H1 (cell line): ENCODE results near the gene CFAP91. TPM values are rescaled to one million over a fixed set of nuclear protein-coding genes. Genes with fewer than 3 reads are reported as not detected.

ENCODE experiments used
- CTCF ChIA-PET: fragments of 300-600 bp; sonication (Branson Sonifier 250); formaldehyde crosslinking; loops from one replicate; lab custom pipeline; 2021; ENCODE audit not compliant: partially characterized antibody; lab: Charles Lee
- POLR2A ChIA-PET: fragments of 300-600 bp; sonication (Branson Sonifier 250); formaldehyde crosslinking; loops from one replicate; lab custom pipeline; 2021; ENCODE audit warnings: inconsistent platforms; ENCODE audit not compliant: partially characterized antibody; lab: Charles Lee
- DNase-seq, 2 experiments: peaks; one replicate each; pipeline versions ENCODE4 v3.0.0 to v3.0.0-alpha.2; 2010 to 2022; ENCODE audit warnings: low spot score in 2 of 2, low read depth in 1 of 2, mixed read lengths in 1 of 2
- FAIRE-seq: peaks from 2 replicates; lab custom pipeline; 2011; peaks lifted over from hg19 to GRCh38; lab: Jason Lieb, UNC
- H2AFZ ChIP-seq: 2 replicates; pipeline ENCODE4 v1.8.1; 2012; ENCODE audit warnings: low read length, inconsistent platforms
- H2AK5ac ChIP-seq: 2 replicates; pipeline ENCODE4 v1.6.1; 2013; ENCODE audit warnings: low read depth, low read length
- H2BK120ac ChIP-seq: replicated peaks from 2 replicates; pipeline ENCODE3; 2013; ENCODE audit warnings: low read depth, low read length, inconsistent platforms
- H2BK12ac ChIP-seq: 2 replicates; pipeline ENCODE4 v1.6.1; 2013; ENCODE audit warnings: low read depth, low read length
- H2BK15ac ChIP-seq: 2 replicates; pipeline ENCODE4 v1.6.1; 2013; ENCODE audit warnings: low read length
- H2BK20ac ChIP-seq: 2 replicates; pipeline ENCODE4 v1.6.1; 2013; ENCODE audit warnings: low read length
- H2BK5ac ChIP-seq: 2 replicates; pipeline ENCODE4 v1.6.1; 2013; ENCODE audit warnings: low read depth, low read length
- H3K14ac ChIP-seq: 2 replicates; pipeline ENCODE4 v1.6.1; 2013; ENCODE audit warnings: inconsistent platforms; ENCODE audit not compliant: insufficient read length
- H3K18ac ChIP-seq: 2 replicates; pipeline ENCODE4 v1.6.1; 2013; ENCODE audit warnings: low read length; ENCODE audit errors: extremely low read depth
- H3K23ac ChIP-seq: 2 replicates; pipeline ENCODE4 v1.6.1; 2013; ENCODE audit warnings: inconsistent platforms; ENCODE audit not compliant: insufficient read length
- H3K23me2 ChIP-seq: 2 replicates; pipeline ENCODE4 v1.6.1; 2013; ENCODE audit warnings: low read depth, low read length
- H3K27ac ChIP-seq: 2 replicates; pipeline ENCODE4 v1.6.1; 2011; ENCODE audit warnings: low read depth, low read length, inconsistent platforms
- H3K27me3 ChIP-seq, 4 experiments: replicated peaks in 1 of 4; 1 replicate in 1 of 4; 2 replicates in 3 of 4; pipeline versions ENCODE4 v1.6.1 to v1.8.1; 2011 to 2013; ENCODE audit warnings: low read length in 3 of 4, mild to moderate bottlenecking in 3 of 4, inconsistent platforms in 2 of 4, mixed read lengths in 2 of 4, moderate library complexity in 1 of 4; ENCODE audit not compliant: control insufficient read depth in 3 of 4, insufficient read depth in 3 of 4; ENCODE audit errors: extremely low read depth in 1 of 4
- H3K36me3 ChIP-seq, 4 experiments: 2 replicates each; pipeline versions ENCODE4 v1.6.1 to v1.8.1; 2011 to 2013; ENCODE audit warnings: mild to moderate bottlenecking in 4 of 4, low read length in 3 of 4, moderate library complexity in 2 of 4, control low read depth in 1 of 4, inconsistent platforms in 1 of 4; ENCODE audit not compliant: insufficient read depth in 4 of 4, control insufficient read depth in 2 of 4
- H3K4ac ChIP-seq: replicated peaks from 2 replicates; pipeline ENCODE3; 2013; ENCODE audit warnings: low read length, low read depth, mixed read lengths, inconsistent platforms; ENCODE audit not compliant: insufficient read length
- H3K4me1 ChIP-seq, 4 experiments: replicated peaks in 1 of 4; 1 replicate in 1 of 4; 2 replicates in 3 of 4; pipeline versions ENCODE4 v1.6.1 to v1.8.1; 2011 to 2013; ENCODE audit warnings: low read length in 3 of 4, inconsistent platforms in 2 of 4, mixed read lengths in 1 of 4; ENCODE audit not compliant: insufficient read depth in 4 of 4, control insufficient read depth in 3 of 4
- H3K4me2 ChIP-seq, 2 experiments: 2 replicates each; pipeline versions ENCODE4 v1.6.1 to v1.8.1; 2011 to 2013; ENCODE audit warnings: low read depth in 2 of 2, low read length in 2 of 2, control low read depth in 1 of 2, inconsistent platforms in 1 of 2, mild to moderate bottlenecking in 1 of 2; ENCODE audit not compliant: insufficient read depth in 1 of 2
- H3K4me3 ChIP-seq, 4 experiments: fragments of 200-600, 300-600 bp in 1 of 4; sonication (generic), shearing (Covaris generic), sonication (Bioruptor Twin) in 1 of 4; 2 replicates each; pipeline versions ENCODE4 v1.5.1 to v1.8.1; 2011 to 2016; ENCODE audit warnings: low read length in 4 of 4, low read depth in 3 of 4, control low read depth in 2 of 4, inconsistent platforms in 2 of 4, mild to moderate bottlenecking in 2 of 4, mixed read lengths in 1 of 4, moderate library complexity in 1 of 4; ENCODE audit not compliant: insufficient read depth in 2 of 4; ENCODE audit errors: extremely low read depth in 1 of 4
- H3K56ac ChIP-seq: replicated peaks from 2 replicates; pipeline ENCODE3; 2013; ENCODE audit warnings: low read depth, mild to moderate bottlenecking, mixed read lengths, low read length, inconsistent platforms; ENCODE audit not compliant: insufficient read length
- H3K79me1 ChIP-seq: 2 replicates; pipeline ENCODE4 v1.6.1; 2013; ENCODE audit warnings: low read depth, low read length, control low read depth
- H3K79me2 ChIP-seq, 2 experiments: 2 replicates each; pipeline versions ENCODE4 v1.6.1 to v1.8.1; 2012 to 2013; ENCODE audit warnings: low read length in 2 of 2, mild to moderate bottlenecking in 2 of 2, inconsistent platforms in 1 of 2; ENCODE audit not compliant: insufficient read depth in 2 of 2, control insufficient read depth in 1 of 2
- H3K9ac ChIP-seq, 4 experiments: replicated peaks in 1 of 4; 1 replicate in 1 of 4; 2 replicates in 3 of 4; pipeline versions ENCODE4 v1.6.1 to v1.8.1; 2011 to 2013; ENCODE audit warnings: low read depth in 3 of 4, low read length in 3 of 4, control low read depth in 2 of 4, mild to moderate bottlenecking in 2 of 4, moderate library complexity in 2 of 4, inconsistent platforms in 1 of 4; ENCODE audit errors: extremely low read depth in 1 of 4
- H3K9me3 ChIP-seq, 2 experiments: 2 replicates each; pipeline versions ENCODE4 v1.6.1 to v1.8.1; 2012 to 2013; ENCODE audit warnings: mild to moderate bottlenecking in 2 of 2, moderate library complexity in 2 of 2, control low read depth in 1 of 2, inconsistent platforms in 1 of 2, low read depth in 1 of 2, low read length in 1 of 2, mixed read lengths in 1 of 2; ENCODE audit not compliant: insufficient read depth in 2 of 2
- H4K20me1 ChIP-seq, 2 experiments: replicated peaks in 1 of 2; 2 replicates each; pipeline versions ENCODE3 to v1.8.1; 2011 to 2013; ENCODE audit warnings: inconsistent platforms in 2 of 2, low read length in 2 of 2, mild to moderate bottlenecking in 1 of 2; ENCODE audit not compliant: insufficient read depth in 2 of 2, control insufficient read depth in 1 of 2
- H4K5ac ChIP-seq: 2 replicates; pipeline ENCODE4 v1.6.1; 2013; ENCODE audit warnings: low read length, low read depth, mixed read lengths, inconsistent platforms; ENCODE audit not compliant: insufficient read length
- H4K8ac ChIP-seq: 2 replicates; pipeline ENCODE4 v1.8.0; 2013; ENCODE audit warnings: mild to moderate bottlenecking, moderate library complexity, low read length, inconsistent platforms; ENCODE audit not compliant: insufficient read depth; ENCODE audit errors: extremely low read depth
- H4K91ac ChIP-seq: replicated peaks from 2 replicates; pipeline ENCODE3; 2013; ENCODE audit warnings: low read length, mixed read lengths, inconsistent platforms; ENCODE audit not compliant: insufficient read length
- GABPA ChIP-seq: IDR thresholded peaks from 2 replicates; pipeline ENCODE4 v1.6.1; 2011; ENCODE audit warnings: mild to moderate bottlenecking, low read length, moderate library complexity, borderline replicate concordance; ENCODE audit not compliant: insufficient read depth
- JUND ChIP-seq: IDR thresholded peaks from 2 replicates; pipeline ENCODE4 v1.6.1; 2011; ENCODE audit warnings: mild to moderate bottlenecking, improper control_type of control experiment, low read length
- RXRA ChIP-seq: IDR thresholded peaks from 2 replicates; pipeline ENCODE4 v1.6.1; 2011; ENCODE audit warnings: low read depth, mild to moderate bottlenecking, low read length, moderate library complexity; ENCODE audit not compliant: insufficient read depth
- SRF ChIP-seq: IDR thresholded peaks from 2 replicates; pipeline ENCODE4 v1.6.1; 2011; ENCODE audit warnings: mild to moderate bottlenecking, low read depth, low read length, moderate library complexity
- WGBS, 2 experiments: shearing (Covaris generic) in 1 of 2; methylation state at CpG; one replicate each; pipeline versions ENCODE4 v1.1.6 to v1.1.7; 2013 to 2015; ENCODE audit warnings: low lambda C conversion rate in 2 of 2, mixed read lengths in 2 of 2, inconsistent platforms in 1 of 2, low coverage in 1 of 2, missing lambda C conversion rate in 1 of 2; ENCODE audit not compliant: insufficient replicate concordance in 2 of 2, insufficient coverage in 1 of 2, insufficient read length in 1 of 2; ENCODE audit errors: extremely low coverage in 1 of 2, missing lambda C conversion rate in 1 of 2; 5-methylcytosine and 5-hydroxymethylcytosine counted together
- polyA plus RNA-seq, 7 experiments: library from polyadenylated mRNA; depleted of rRNA in 3 of 7; stranded (reverse) in 5 of 7; unstranded in 2 of 7; fragments of >200 nt in 5 of 7; fragments of 200-250 nt in 2 of 7; gene quantifications; 1 replicate in 5 of 7; 2 replicates in 1 of 7; 4 replicates in 1 of 7; pipeline versions ENCODE4 v1.2.1 to v1.2.3, GENCODE V29; 2011 to 2013; ENCODE audit warnings: missing spikeins in 2 of 7, mixed read lengths in 2 of 7
- total RNA-seq: library from RNA; stranded (reverse); fragmentation: NEBNext Ultra II Directional; extraction: Animal tissue kit (Norgen Biotek cat#: 25700); gene quantifications from 2 replicates; pipeline ENCODE4 v1.2.1, GENCODE V29; 2021

CFAP91 gene
- total and polyA plus RNA-seq, 2 of the 8 experiments (the other 6 are each of a cell fraction or from before 2014, with no cell fraction given) = 5.4 to 7.4 TPM

- Histone ChIP-seq H2AFZ (no peak overlapping the region), H4K20me1 (no peaks in the 10 kb centered on the region), H3K56ac (no peak overlapping the region), H3K4me3 (no peak overlapping the region), H2BK15ac (no peak overlapping the region), H2BK12ac (no peak overlapping the region), H3K4ac (no peak overlapping the region), H3K23ac (no peak overlapping the region), H4K5ac (no peak overlapping the region), H3K27me3 (no peaks in the 10 kb centered on the region), H3K9ac (no peak overlapping the region), H3K9me3 (no peaks in the 10 kb centered on the region), H3K36me3 (no peaks in the 10 kb centered on the region; a peak in 1 of 8 replicates), H3K4me1 (no peaks in the 10 kb centered on the region), H3K4me2 (no peak overlapping the region), H2BK20ac (no peak overlapping the region), H2BK5ac (no peak overlapping the region), H4K8ac (no peak overlapping the region), H4K91ac (no peak overlapping the region), H3K79me1 (no peaks in the 10 kb centered on the region), H3K27ac (no peak overlapping the region), H3K23me2 (peaks cover 1% of the 10 kb centered on the region; the same call in 1 of the 2 replicates), H3K79me2 (no peaks in the 10 kb centered on the region), H3K14ac (no peak overlapping the region), H3K18ac (no peak overlapping the region), H2AK5ac (no peak overlapping the region), H2BK120ac (no peak overlapping the region)
- 89% methylated on average over 6 of the region's 6 CpGs; no CpG with 5 or more reads in 1 of the 2 experiments for WGBS, 2 experiments
- ChIA-PET POLR2A (no interaction called here), CTCF (interaction anchor here (1.4 kb wide), 1 partner anchor 9 kb away, joined by 4 read pairs; no protein-coding TSS in a partner anchor)
- no peak for TF ChIP-seq GABPA
- TF ChIP-seq JUND = no peak
- no peak for TF ChIP-seq RXRA
- no peak for TF ChIP-seq SRF
- FAIRE-seq = no peak
- no peak for DNase-seq
These were observed 27.2 kb downstream of the CFAP91 start for GRCh38 chr3:119729996-119730395.
